ENCODE data around the gene VSTM4.

VSTM4 gene

DNA sequence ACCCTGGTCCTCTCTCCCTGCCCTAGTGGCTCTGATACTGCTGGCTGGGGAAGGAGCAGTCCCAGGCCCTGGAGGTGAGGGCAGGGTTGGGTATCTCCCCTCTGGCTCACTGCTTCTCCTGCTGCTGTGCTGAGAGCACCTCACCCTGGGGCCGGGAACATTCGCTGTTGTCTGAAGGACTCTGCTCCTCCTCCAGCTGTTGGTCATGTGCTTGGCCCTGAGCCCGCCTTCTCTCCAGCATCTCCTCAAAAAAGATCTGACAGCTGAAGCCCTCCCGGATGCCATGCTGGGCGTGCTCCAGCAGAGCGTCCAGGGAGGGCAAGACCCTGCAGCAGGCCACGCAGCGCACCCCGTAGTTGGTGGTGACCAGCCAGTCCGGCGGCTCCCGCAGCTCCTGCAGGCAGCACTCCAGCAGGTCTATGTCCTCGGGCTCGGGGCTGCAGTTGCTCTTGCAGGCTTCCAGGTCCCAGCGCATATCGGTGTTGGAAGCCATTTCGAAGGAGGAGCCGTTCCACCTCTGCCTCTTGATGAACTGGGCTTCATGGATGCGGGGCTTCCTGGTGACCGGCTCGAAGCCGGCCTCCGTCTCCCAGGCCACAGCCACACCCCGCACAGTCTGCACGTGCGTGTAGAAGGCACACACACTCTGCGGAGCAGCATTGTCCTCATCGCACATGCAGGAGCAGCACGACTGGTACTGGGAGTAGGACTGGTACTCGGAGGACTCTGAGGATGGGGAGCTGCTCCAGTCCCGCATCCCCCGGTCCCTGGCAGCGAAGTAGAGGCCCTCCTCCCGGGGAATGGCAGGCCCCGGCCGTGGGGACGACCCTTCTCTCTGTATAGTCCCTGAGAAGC lies 16.4 kb upstream of the VSTM4 start:
- TF ChIP-seq, protein P1, sequence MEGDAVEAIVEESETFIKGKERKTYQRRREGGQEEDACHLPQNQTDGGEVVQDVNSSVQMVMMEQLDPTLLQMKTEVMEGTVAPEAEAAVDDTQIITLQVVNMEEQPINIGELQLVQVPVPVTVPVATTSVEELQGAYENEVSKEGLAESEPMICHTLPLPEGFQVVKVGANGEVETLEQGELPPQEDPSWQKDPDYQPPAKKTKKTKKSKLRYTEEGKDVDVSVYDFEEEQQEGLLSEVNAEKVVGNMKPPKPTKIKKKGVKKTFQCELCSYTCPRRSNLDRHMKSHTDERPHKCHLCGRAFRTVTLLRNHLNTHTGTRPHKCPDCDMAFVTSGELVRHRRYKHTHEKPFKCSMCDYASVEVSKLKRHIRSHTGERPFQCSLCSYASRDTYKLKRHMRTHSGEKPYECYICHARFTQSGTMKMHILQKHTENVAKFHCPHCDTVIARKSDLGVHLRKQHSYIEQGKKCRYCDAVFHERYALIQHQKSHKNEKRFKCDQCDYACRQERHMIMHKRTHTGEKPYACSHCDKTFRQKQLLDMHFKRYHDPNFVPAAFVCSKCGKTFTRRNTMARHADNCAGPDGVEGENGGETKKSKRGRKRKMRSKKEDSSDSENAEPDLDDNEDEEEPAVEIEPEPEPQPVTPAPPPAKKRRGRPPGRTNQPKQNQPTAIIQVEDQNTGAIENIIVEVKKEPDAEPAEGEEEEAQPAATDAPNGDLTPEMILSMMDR (IDR thresholded peaks at IDR 0.05) = no peak
- H3K4me3 ChIP-seq = no peak overlapping the region
- DNase-seq (ENCODE audit: low spot score) = peak; percentile 57
- no peak overlapping the region for H3K27ac ChIP-seq

DNA sequence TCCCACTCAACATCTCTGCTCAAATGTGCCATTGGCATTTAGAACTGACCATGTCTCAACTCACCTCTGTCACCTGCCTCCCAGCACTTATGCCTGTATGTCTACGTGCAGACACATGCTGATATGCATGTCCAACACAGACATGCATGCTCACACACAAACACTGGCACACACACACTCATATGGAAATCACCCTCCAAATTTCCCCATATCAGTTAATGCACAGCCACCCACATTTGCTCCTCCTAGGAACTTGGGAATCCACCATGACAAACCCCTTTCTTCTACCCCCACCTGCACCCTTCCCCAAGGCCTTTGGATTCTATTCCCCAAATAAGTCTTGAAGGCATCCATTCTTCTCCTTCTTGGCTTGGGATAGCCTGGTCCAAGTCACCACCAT lies 14.1 kb upstream of the VSTM4 start:
- DNase-seq (ENCODE audit: low spot score) = no peak
- Histone ChIP-seq H3K4me3 (no peak overlapping the region), H3K27ac (no peak overlapping the region)
- TF ChIP-seq, protein P1 (IDR thresholded peaks at IDR 0.05) = no peak

DNA sequence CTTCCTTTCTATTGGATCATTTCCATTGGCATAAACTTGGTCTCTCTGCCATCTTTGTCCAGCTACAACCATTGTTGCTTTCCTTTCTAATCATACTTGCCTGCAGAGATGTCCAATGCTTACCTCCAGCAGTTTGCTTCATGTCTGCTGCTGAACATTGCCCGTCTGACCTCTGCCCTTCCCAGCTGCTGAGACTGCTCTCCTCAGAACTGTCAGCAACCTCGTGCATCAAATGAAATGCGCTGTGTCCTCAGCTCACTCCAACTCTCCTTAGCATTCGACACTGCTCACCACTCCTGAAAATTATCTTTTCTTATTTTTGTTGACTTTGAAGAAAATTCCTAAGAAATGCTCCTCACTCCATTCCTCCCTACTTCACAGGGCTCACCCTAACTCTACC lies 13.5 kb upstream of the VSTM4 start:
- TF ChIP-seq, protein P1 (IDR thresholded peaks at IDR 0.05) = no peak
- no peak for DNase-seq (ENCODE audit: low spot score)
- no peak overlapping the region for H3K27ac ChIP-seq
- H3K4me3 ChIP-seq = no peak overlapping the region

DNA sequence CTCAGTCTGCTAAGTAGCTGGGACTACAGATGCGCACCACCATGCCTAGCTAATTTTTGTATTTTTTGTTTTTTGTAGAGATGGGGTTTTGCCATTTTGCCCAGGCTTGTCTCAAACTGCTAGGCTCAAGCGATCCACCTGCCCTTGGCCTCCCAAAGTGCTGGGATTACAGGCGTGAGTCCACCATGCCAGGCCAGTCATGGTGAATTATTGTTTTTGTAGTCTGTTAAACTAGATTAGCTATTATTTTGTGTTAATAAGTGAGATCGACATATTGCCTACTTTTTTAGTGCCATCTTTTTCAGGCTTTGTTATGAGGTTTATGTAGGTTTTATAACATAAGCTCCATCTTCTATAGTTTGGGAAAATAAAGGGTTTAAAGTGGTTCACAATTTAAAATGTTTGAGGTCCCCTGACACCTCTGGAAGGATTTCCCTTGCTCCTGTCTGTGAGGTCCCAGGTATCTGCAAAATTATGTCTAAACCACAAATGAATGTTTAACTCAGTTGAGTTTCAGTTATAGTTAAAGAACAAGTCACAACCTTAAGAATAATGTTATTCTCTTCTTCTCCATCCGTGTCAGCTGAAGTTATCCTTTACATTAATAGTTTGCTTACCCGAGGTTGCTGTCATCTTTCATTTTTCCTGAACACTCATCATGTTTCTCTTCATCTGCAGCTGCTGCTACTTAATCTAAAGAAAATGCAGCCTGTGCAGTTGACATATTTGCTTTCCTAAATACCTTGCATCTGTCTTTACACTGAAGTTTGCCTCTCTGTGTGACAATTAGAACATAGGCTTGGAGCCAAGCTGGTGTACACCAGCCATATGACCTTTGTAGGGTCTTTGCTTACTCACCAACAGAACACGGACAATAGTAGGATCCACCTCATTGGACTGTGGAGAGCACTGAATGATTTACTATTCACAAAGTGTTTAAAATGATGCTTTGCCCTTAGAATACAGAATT lies 8.9 kb upstream of the VSTM4 start:
- Histone ChIP-seq H3K27ac (no peak overlapping the region), H3K4me3 (no peak overlapping the region)
- TF ChIP-seq, protein P1 (IDR thresholded peaks at IDR 0.05) = no peak
- no peak for DNase-seq (ENCODE audit: low spot score)

DNA sequence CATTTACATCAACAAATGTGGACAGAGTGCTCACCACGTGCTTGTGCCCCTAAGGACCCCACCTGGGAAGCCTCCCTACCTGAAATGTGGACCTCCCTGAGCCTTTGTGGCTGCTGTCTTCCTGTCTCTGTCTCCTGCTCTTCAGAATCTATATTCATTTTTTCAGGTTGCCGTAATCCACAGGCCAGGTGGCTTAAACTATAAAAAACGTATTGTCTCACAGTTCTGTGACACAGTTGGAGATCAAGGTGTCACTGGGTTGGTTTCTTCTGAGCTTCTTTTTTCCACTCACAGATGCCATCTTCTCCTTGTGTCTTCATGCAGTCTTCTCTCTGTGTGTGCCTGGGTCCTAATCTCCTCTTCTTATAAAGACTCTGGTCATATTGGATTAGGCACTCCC lies 5.6 kb upstream of the VSTM4 start:
- Histone ChIP-seq H3K4me3 (no peak overlapping the region), H3K27ac (no peak overlapping the region)
- no peak for DNase-seq (ENCODE audit: low spot score)
- TF ChIP-seq, protein P1 (IDR thresholded peaks at IDR 0.05) = no peak

DNA sequence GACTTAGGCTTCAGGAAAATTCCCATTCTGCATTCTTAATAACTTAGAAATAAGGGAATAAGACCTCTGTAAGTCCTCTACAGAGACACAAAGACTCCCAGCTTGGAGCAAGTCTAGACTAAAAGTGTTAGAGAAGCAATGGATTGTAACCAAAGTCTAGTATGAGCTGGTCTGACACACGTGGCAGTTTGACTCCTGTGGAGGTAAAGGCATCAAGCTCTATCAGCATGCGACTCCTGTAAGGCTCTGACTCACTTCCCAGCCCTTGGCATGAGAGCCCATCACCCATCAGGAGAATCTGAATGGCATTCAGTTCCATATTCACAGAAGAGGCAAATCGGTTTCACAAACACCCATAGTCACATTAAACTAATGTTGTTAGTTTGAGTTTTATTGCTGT lies 4.4 kb upstream of the VSTM4 start:
- no peak overlapping the region for H3K27ac ChIP-seq

More for the DNA sequence above, 4.4 kb upstream of the VSTM4 start:
- TF ChIP-seq, protein P1 (IDR thresholded peaks at IDR 0.05) = no peak
- no peak overlapping the region for H3K4me3 ChIP-seq
- no peak for DNase-seq (ENCODE audit: low spot score)

Measured in coronary artery (tissue), 2 donors.